Measurements from ENCODE around the gene CBFA2T2.

DNA sequence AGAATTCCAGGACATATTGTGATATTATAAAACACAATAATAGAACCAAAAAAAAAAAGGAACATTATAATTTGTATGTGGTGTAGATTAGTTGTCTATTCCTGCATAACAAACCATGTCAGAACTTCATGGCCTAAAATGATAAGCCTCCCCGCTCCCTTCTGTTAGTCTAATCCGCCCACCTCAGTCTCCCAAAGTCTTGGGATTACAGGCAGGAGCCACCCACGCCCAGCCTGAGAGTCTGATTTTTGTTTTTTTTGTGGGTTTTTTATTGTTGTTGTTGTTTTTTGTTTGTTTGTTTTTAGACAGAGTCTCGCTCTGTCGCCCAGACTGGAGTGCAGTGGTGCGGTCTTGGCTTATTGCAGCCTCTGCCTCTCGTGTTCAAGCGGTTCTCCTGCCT lies 111.1 kb downstream of the CBFA2T2 start:
- TF ChIP-seq RFX5 (IDR thresholded peaks at IDR 0.05; ENCODE audit: low read depth, low read length), result no peak
- TF ChIP-seq GABPA (IDR thresholded peaks at IDR 0.05; ENCODE audit: low read depth), result no peak
- TF ChIP-seq SIN3A (IDR thresholded peaks at IDR 0.05; ENCODE audit: low read depth, low read length), result no peak
- TF ChIP-seq, protein P1, sequence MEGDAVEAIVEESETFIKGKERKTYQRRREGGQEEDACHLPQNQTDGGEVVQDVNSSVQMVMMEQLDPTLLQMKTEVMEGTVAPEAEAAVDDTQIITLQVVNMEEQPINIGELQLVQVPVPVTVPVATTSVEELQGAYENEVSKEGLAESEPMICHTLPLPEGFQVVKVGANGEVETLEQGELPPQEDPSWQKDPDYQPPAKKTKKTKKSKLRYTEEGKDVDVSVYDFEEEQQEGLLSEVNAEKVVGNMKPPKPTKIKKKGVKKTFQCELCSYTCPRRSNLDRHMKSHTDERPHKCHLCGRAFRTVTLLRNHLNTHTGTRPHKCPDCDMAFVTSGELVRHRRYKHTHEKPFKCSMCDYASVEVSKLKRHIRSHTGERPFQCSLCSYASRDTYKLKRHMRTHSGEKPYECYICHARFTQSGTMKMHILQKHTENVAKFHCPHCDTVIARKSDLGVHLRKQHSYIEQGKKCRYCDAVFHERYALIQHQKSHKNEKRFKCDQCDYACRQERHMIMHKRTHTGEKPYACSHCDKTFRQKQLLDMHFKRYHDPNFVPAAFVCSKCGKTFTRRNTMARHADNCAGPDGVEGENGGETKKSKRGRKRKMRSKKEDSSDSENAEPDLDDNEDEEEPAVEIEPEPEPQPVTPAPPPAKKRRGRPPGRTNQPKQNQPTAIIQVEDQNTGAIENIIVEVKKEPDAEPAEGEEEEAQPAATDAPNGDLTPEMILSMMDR (IDR thresholded peaks at IDR 0.05 in 2 of 3, conservative IDR thresholded peaks at IDR 0.05 in 1 of 3; ENCODE audit: control insufficient read depth in 2 of 3, extremely low read depth in 1 of 3, insufficient read depth in 1 of 3, low read depth in 3 of 3, low read length in 3 of 3), result no peak
- TF ChIP-seq CHD1 (IDR thresholded peaks at IDR 0.05; ENCODE audit: low read depth, low read length), result no peak
